ENCODE data around the gene RHBG. TPM values are rescaled to one million over a fixed set of nuclear protein-coding genes. Genes with fewer than 3 reads are reported as not detected.

Gene RHBG
- polyA plus RNA-seq, 1 donor (not counting 4 experiments of a cell fraction or from before 2014, with no cell fraction given) = not detected

- no peaks in the 10 kb centered on the region for H3K79me2 ChIP-seq (ENCODE audit: control insufficient read depth, insufficient read depth, low read length)
- dilution Hi-C loops (cut with MboI; ENCODE audit: extremely low pct_ligation_motif_present, low sequenced_read_pairs) = no loop called here
- TF ChIP-seq CTCF (optimal IDR thresholded peaks at IDR 0.05 in 1 of 3, IDR thresholded peaks at IDR 0.05 in 1 of 3, conservative IDR thresholded peaks at IDR 0.05 in 1 of 3; ENCODE audit: extremely low read depth in 1 of 3, insufficient read depth in 2 of 3, low read length in 3 of 3) (no peak), EZH2 (IDR thresholded peaks at IDR 0.05; ENCODE audit: low read length) (peak; percentile 36)
- no peaks in the 10 kb centered on the region for H3K9me3 ChIP-seq (ENCODE audit: control insufficient read depth, low read depth, low read length)
- no peak overlapping the region for H3K4me2 ChIP-seq (ENCODE audit: control insufficient read depth, extremely low read depth, insufficient read depth, low read depth, low read length)
- H3K9ac ChIP-seq (ENCODE audit: control insufficient read depth, extremely low read depth, insufficient read depth, low read length) = no peak overlapping the region
- H3K27ac ChIP-seq (ENCODE audit: control insufficient read depth, insufficient read depth, low read length) = no peak overlapping the region
- no peak for DNase-seq (ENCODE audit: low read depth, low spot score)
- H3K4me1 ChIP-seq (ENCODE audit: control insufficient read depth, extremely low read depth, insufficient read depth, low read length) = peaks cover 3% of the 10 kb centered on the region
- H4K20me1 ChIP-seq (ENCODE audit: control insufficient read depth, extremely low read depth, insufficient read depth, low read length) = no peaks in the 10 kb centered on the region
- FAIRE-seq = no peak
- H3K4me3 ChIP-seq (ENCODE audit: control insufficient read depth in 2 of 3, extremely low read depth in 1 of 3, insufficient read depth in 2 of 3, low read depth in 1 of 3, low read length in 3 of 3) = no peak overlapping the region
- H2AFZ ChIP-seq (ENCODE audit: control insufficient read depth, low read length) = no peak overlapping the region
- no peaks in the 10 kb centered on the region for H3K9me1 ChIP-seq (ENCODE audit: control insufficient read depth, extremely low read depth, insufficient read depth, low read length)
- H3K36me3 ChIP-seq (ENCODE audit: control insufficient read depth in 2 of 2, extremely low read depth in 1 of 2, insufficient read depth in 2 of 2, low read length in 2 of 2) = no peaks in the 10 kb centered on the region
- peaks cover 89% of the 10 kb centered on the region for H3K27me3 ChIP-seq (ENCODE audit: control insufficient read depth, extremely low read depth, insufficient read depth, low read length)
Observed at GRCh38 chr1:156432669-156433018, 63.6 kb downstream of the RHBG start.

- Histone ChIP-seq H3K9me1 (ENCODE audit: control insufficient read depth, extremely low read depth, insufficient read depth, low read length) (no peaks in the 10 kb centered on the region), H3K79me2 (ENCODE audit: control insufficient read depth, insufficient read depth, low read length) (no peaks in the 10 kb centered on the region), H3K9me3 (ENCODE audit: control insufficient read depth, low read depth, low read length) (no peaks in the 10 kb centered on the region), H3K27me3 (ENCODE audit: control insufficient read depth, extremely low read depth, insufficient read depth, low read length) (peaks cover 89% of the 10 kb centered on the region), H3K36me3 (ENCODE audit: control insufficient read depth in 2 of 2, extremely low read depth in 1 of 2, insufficient read depth in 2 of 2, low read length in 2 of 2) (no peaks in the 10 kb centered on the region), H3K4me3 (ENCODE audit: control insufficient read depth in 2 of 3, extremely low read depth in 1 of 3, insufficient read depth in 2 of 3, low read depth in 1 of 3, low read length in 3 of 3) (no peak overlapping the region), H2AFZ (ENCODE audit: control insufficient read depth, low read length) (no peak overlapping the region), H3K4me2 (ENCODE audit: control insufficient read depth, extremely low read depth, insufficient read depth, low read depth, low read length) (no peak overlapping the region), H3K27ac (ENCODE audit: control insufficient read depth, insufficient read depth, low read length) (no peak overlapping the region), H3K4me1 (ENCODE audit: control insufficient read depth, extremely low read depth, insufficient read depth, low read length) (peaks cover 3% of the 10 kb centered on the region), H4K20me1 (ENCODE audit: control insufficient read depth, extremely low read depth, insufficient read depth, low read length) (no peaks in the 10 kb centered on the region), H3K9ac (ENCODE audit: control insufficient read depth, extremely low read depth, insufficient read depth, low read length) (no peak overlapping the region)
- dilution Hi-C loops (cut with MboI; ENCODE audit: extremely low pct_ligation_motif_present, low sequenced_read_pairs) = no loop called here
- no peak for FAIRE-seq
- DNase-seq (ENCODE audit: low read depth, low spot score) = no peak
- TF ChIP-seq CTCF (optimal IDR thresholded peaks at IDR 0.05 in 1 of 3, IDR thresholded peaks at IDR 0.05 in 1 of 3, conservative IDR thresholded peaks at IDR 0.05 in 1 of 3; ENCODE audit: extremely low read depth in 1 of 3, insufficient read depth in 2 of 3, low read length in 3 of 3) = no peak
- TF ChIP-seq EZH2 (IDR thresholded peaks at IDR 0.05; ENCODE audit: low read length) = peak; percentile 17
Observed at GRCh38 chr1:156433032-156433431, 64.0 kb downstream of the RHBG start.

All from keratinocyte (primary cell).